Activated effector memory CD4-positive, alpha-beta T cell treated with anti-CD3 and anti-CD28 coated beads, Interleukin-2, amount 50 U/mL, for 16 hours (primary cell): Measurements from ENCODE around the gene ECE1.
A peak's percentile ranks its signal among the peaks of the same experiment; 100 is the strongest.

Experiments
- DNase-seq: peaks from one replicate; pipeline ENCODE4 v3.0.0-alpha.2; 2020

ECE1 gene

DNA sequence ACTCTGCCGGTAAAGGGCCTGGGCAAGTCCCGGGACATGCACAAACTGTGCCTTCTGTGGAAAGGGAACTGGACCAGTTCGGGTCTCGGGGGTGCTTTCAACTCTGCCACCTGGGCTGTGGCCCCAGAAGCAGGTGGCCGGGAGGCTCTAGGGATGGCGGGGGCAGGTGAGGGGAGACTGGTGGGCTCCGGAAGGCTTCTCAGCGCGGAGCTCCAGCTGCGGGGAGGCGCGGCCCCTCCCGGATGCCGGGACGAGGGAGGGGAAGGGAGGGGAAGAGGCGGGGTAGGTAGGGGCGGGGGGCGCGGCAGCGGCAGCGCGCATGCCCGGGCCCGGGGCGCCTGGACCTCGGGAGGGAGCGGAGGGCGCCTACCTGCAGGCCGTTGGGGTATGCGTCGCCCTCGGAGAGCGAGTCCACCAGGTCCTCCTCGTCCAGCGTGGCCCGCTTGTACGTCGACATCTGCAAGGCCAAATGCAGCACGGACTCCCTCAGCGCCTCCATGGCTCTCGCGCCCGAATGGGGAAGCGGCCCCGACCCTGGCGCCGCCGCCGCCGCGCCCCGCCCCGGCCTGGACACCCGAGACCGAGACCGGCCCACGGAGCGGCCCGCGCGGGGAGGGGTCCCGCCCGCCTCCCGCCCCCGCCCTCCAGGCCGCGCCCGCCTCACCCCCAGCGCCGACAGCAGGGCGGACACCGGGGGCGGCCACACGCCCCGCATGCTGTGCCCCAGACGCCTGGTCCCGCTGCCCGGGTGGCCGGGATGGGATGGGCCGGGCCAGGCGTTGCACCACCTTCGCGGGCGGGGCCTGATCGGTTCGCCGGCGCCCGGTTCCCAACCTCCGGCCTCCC, at the start of gene ECE1:
Gene ECE1 (minus strand): TSS at position 764 of the 846 bp plus-strand sequence. CDS start 49 bp downstream, at position 715.
- DNase-seq: peak; percentile 85

DNA sequence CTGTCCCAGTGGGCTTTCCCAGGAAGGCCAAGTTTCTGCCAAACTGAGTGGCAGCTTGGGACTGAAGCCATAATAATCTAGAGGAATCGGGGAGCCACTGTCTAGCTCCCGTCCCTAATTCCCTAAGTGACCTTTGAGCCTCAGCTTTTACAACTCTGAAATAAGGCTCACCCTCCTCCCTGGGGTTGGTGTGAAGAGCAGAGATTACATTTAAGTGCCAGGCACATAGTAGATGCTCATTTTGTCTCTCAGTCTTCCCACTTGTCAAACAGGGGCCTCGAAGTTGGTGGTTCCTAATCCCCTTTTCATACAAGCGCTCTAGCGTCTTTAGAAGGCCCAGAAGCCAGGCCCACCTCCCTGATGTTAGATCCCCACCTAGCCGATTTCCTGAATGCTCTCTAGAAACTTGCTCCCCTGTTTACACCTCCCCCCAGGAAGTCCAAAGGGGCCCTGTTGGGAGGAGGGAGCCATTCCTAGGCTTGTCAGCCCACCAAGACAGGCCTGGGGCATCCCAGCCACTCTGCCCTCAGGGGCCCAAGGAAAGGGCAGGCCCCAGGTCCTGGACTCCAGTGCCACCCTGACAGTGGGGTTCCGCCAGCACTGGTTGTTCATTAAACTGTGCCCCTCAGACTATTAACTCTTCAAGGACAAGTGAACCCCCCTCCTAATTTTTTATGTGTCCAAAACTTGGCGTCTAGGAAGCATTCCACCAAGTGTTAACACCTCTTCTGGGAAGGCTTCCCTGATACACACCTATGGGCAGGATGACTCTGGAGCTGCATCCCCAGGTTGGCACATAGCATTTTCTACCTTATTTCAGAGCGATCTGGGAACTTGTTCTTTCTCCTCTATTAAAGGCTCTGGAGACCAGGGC, 49.3 kb upstream of the ECE1 start:
- no peak for DNase-seq

- no peak for DNase-seq
These were observed 48.5 kb upstream of the ECE1 start for GRCh38 chr1:21338573-21339355.

DNA sequence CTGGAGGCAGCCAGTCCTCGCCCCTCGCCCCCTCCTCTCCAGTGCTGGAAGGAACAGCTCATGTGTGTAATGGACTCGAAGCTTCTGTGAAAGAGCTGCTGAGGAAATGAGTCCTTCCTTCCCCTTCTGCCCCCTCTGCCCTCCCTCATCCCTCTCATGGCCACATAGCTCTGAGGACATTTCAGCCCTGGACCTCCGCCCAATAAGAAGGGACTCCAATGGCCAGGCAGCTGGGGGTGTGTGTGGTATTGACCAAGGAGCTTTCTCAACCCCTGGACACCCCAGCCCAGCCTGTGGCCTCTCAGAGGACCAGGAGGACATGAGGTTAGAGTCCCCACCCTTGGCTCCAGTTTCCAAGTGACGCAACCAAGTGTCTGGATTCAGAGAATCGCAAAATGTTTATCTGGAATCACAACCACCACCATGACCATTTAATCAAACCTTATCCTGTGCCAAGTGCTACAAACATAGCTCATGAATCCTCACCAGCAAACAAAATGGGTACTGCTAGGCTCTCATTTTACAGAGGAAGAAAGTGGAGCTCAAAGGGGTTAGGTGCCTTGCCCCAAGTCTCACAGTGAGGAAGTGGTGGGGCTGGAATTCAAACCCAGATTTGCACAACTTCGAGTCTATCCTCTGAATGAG, 47.8 kb upstream of the ECE1 start:
- DNase-seq: no peak

DNA sequence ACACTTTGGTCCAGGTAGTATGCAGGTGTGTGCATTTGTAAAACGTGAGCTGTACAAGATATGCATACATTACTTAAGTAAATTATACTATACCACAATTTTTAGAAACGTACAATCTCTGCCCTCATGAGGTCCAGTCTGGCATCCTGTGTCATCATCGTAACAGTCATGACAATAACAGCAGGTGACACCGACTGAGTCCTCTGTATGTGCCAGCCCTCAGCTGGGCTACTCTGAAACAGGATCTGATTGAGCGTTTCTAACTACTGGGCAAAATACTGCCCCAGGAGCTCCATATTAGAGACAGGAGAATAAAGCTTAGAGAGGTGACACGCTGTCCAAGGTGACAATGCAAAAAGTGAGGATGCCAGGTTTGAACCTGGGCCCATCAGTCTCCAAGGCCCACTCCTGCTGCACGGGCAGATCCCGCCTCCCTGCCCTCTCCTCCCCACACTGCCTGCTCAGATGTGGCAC, 47.2 kb upstream of the ECE1 start:
- DNase-seq: no peak

GRCh38 chr1:21337010-21337437, 46.8 kb upstream of the ECE1 start:
- no peak for DNase-seq

DNA sequence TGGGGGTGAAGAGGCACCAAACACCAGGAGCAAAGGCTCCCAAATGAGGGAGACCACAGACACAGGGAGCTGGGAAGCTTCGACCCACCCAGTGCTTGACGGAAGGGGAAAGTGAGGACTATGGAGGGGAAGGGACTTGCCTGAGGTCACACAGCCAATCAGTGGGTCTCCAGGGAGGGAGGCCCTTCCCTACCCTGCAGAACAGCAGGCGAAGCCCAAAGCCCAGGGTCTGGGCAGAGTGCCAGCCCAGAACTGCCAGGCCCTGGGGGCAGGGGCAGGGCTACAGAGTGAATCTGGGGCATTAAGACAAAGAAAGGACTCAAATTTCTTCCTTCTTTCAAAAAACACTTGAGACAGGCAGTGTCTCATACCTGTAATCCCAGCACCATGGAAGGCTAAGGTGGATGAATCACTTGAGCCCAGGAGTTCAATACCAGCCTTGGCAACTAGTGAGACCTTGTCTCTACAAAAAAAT, 45.5 kb upstream of the ECE1 start:
- DNase-seq: no peak

- no peak for DNase-seq
These were observed 44.9 kb upstream of the ECE1 start for GRCh38 chr1:21335088-21335691.

GRCh38 chr1:21334214-21335087, 44.2 kb upstream of the ECE1 start:
- peak; percentile 93 for DNase-seq

DNA sequence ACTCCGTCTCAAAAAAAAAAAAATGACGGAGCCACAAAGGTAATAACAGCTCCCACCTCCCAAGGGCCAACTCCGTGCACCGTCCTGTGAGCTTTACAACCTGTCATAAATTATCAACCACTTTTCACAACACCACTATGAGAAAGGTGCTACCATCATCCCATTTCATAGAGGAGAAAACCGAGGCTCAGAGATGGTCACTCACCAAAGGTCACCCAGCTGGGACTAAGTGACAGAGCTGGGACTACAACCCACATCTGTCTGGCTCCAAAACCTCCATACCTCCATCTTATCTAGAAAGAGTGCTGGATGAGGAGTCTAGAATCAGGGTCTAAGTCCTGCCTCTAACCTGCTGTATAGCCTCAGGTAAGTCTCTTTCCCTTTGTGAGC, 43.6 kb upstream of the ECE1 start:
- no peak for DNase-seq

DNA sequence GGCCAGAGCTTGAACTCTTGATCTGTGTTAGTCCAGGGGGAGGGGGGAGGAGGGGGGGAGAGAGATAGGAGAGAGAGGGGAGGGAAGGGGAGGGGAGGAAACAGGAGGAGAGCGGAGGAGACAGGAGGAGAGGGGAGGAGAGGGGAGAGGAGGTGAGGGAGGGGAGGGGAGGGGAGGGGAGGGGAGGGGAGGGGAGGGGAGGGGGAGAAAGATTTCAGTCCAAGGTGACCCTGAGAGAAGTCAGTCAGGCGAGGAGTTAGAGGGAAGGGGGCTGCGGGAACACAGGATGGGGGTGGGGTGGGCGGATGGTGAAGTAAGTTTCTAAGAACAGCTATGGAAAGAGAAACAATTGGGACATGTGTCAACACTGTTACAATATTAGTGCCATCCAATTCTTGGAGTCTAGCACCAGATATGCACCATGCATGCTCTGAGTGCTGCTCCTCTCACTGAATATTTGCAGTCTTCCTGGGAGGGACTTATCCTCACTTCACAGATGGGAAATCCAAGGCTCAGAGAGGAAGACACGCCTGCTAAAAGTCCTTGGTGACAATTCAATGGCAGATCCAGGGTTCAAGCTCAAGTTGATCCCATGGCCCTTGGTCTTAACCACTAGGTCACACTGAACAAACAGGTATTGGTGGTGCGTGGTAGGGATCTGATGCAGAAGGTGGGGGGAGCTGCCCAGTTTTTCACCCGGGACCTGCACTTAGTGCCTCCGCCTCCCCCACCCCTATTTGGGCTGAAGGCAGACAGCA, 42.5 kb upstream of the ECE1 start:
- DNase-seq: no peak

DNA sequence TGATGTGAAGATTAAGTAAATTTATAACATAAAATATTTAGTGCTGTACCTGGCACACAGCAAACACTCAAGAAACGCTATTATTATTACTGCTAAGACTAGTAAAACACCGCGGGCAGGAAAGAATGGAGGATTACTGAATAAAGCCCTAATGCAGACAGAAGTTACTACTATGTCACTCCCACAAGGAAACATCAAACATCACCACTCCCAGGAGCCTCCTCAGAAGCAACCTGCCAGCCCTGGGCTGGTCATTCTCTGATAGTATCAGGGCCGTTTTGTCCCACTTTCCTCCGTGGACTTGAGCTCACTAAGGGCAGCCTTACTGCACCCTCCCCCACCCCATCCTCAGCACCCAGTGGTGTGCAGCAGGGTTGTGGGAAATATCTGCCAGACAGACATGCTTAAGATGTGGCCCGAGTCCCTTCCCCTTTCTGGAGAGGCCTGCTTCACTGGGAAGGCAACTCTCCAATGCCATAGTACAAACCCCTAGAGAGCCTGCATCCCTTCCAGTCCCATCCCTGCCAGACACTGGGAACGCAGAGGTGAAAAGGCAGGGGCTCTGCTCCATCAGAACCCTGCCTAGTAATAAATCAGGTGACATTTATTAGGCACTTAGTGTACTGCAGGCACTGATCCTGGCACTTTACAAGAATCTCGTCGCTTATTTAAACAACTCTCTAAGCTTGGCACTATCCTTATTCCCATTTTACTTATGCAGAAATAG, 41.7 kb upstream of the ECE1 start:
- DNase-seq: no peak

DNA sequence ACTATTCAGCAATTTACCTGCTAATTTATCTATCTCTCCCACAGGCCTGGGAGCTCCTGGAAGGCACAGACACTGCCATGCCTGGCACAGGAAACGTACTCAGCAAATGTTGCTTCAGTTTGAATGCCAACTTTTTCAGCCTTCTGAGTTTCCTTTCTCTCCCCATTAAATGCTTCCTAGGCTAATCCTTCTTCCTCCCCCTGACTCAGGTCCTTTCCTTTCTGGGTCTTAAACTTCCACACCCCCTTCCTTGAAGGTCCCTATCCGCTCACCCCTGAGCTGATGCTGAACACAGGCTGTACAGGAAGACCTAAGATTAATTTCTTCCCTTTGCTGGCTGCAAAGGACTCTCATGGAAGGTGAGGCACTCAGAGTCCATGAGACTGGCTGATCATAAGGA, 40.3 kb upstream of the ECE1 start:
- DNase-seq: no peak

- no peak for DNase-seq
These were observed 39.1 kb upstream of the ECE1 start for GRCh38 chr1:21329209-21329844.

DNA sequence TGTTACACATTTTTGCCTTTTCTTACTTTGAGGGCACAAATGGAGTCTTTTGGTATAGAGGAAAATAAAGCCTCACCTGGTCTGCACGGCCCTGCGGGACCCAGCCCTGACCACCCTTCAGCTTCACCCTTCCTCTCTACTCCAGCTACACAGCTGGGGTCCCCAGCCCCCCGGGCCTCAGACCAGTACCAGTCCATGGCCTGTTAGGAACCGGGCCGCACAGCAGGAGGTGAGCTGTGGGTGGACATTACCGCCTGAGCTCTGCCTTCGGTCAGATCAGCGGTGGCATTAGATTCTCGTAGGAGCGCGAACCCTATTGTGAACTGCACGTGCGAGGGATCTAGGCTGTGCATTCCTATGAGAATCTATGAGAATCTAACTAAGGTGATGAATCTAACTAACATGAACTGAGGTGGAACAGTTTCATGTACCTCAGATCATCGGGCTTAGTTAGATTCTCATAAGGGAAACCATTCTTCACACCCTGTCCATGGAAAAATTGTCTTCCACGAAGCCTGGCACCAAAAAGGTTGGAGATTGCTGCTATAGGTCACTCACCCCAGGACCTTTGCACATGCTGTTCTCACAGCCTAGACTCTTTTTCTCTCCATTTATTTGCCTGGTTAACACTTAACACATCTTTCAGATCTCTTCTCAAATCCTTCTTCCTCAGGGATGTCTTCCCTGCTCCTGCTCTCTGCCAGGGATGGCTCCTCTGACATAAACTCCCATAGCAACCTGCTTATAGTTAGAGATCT, 37.5 kb upstream of the ECE1 start:
- DNase-seq: no peak

DNA sequence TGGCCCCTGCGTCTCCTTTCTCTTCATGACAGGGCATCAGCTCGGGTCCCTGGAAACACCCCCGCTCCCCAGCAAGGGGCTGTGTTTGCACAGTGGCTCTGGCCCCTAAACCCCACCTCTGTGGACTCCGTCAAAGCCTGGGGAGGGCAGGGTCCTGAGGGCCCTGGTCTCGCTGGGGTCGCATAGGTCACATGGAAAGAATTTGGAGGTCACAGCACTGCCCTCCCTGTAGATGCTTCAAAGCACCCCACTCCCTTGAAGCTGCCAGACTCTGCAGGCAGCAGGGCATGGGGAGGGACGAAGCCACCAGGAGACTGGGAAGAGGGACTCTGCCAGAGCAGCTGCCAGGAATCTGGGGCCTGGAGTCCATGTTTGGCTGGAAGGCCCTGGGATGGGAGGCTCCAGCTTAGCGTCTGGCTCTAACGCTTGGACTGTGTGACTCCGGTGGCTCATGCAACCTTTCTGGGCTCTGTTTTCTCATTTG, 36.6 kb upstream of the ECE1 start:
- DNase-seq: no peak

- DNase-seq: no peak
These were observed 35.6 kb upstream of the ECE1 start for GRCh38 chr1:21325731-21326387.
